IMR-90 (cell line): ENCODE results near the gene R3HDM2. TPM values are rescaled to one million over a fixed set of nuclear protein-coding genes. Genes with fewer than 3 reads are reported as not detected.

Experiments
- ATAC-seq: fragments of 200-7000 bp; cut with Tn5 transposase; 2 replicates; pipeline ENCODE4 v1.9.1; 2020; ENCODE audit warnings: low read depth, mild to moderate bottlenecking, moderate library complexity
- BruUV-seq: library from RNA; stranded (reverse); fragments of 400-500 nt; replicated peaks from 2 replicates; lab custom pipeline; 2021; lab: Mats Ljungman, UMichigan
- CTCF ChIA-PET: fragments of 300-600 bp; formaldehyde crosslinking; extraction: SDS; loops from one replicate; lab custom pipeline; 2021; ENCODE audit warnings: antibody characterized with exemption; lab: Yijun Ruan, JAX
- POLR2A ChIA-PET: fragments of 300-600 bp; sonication (Branson Sonifier 250); formaldehyde crosslinking; loops from one replicate; lab custom pipeline; 2022; ENCODE audit warnings: antibody characterized with exemption; ENCODE audit not compliant: unreplicated experiment; lab: Charles Lee
- DNase-seq: peaks from one replicate; pipeline ENCODE4 v3.0.0; 2013
- H2AFZ ChIP-seq: replicated peaks from 2 replicates; pipeline ENCODE3; 2013; ENCODE audit warnings: low read length, mild to moderate bottlenecking; ENCODE audit not compliant: poor library complexity
- H2AK5ac ChIP-seq: 2 replicates; pipeline ENCODE4 v1.6.1; 2013; ENCODE audit warnings: low read depth, low read length, inconsistent platforms
- H2AK9ac ChIP-seq: replicated peaks from 2 replicates; pipeline ENCODE3; 2013; ENCODE audit warnings: mild to moderate bottlenecking, low read depth, low read length, moderate library complexity; ENCODE audit not compliant: poor library complexity
- H2BK120ac ChIP-seq: 2 replicates; pipeline ENCODE4 v1.6.1; 2013; ENCODE audit warnings: low read depth, low read length, inconsistent platforms
- H2BK15ac ChIP-seq: 3 replicates; pipeline ENCODE4 v1.6.1; 2013; ENCODE audit warnings: low read depth, low read length, inconsistent platforms
- H2BK20ac ChIP-seq: 2 replicates; pipeline ENCODE4 v1.6.1; 2013; ENCODE audit warnings: low read depth, mild to moderate bottlenecking, inconsistent platforms, low read length, moderate library complexity
- H2BK5ac ChIP-seq: 2 replicates; pipeline ENCODE4 v1.6.1; 2013; ENCODE audit warnings: mild to moderate bottlenecking, low read depth, low read length, inconsistent platforms; ENCODE audit not compliant: poor library complexity, severe bottlenecking
- H3K14ac ChIP-seq: replicated peaks from 2 replicates; pipeline ENCODE4 v1.6.1; 2013; ENCODE audit warnings: low read depth, low read length, inconsistent platforms
- H3K18ac ChIP-seq: 2 replicates; pipeline ENCODE4 v1.6.1; 2013; ENCODE audit warnings: low read depth, low read length, control low read depth
- H3K23ac ChIP-seq: 2 replicates; pipeline ENCODE4 v1.6.1; 2013; ENCODE audit warnings: low read depth, low read length, inconsistent platforms
- H3K27ac ChIP-seq: 2 replicates; pipeline ENCODE4 v1.5.1; 2013; ENCODE audit warnings: mild to moderate bottlenecking, control low read depth, low read length; ENCODE audit not compliant: insufficient read depth
- H3K27me3 ChIP-seq: 2 replicates; pipeline ENCODE4 v1.6.1; 2013; ENCODE audit warnings: low read length; ENCODE audit not compliant: control insufficient read depth, insufficient read depth
- H3K36me3 ChIP-seq: 2 replicates; pipeline ENCODE4 v1.6.1; 2013; ENCODE audit warnings: low read length, mixed read lengths; ENCODE audit not compliant: control insufficient read depth, insufficient read depth
- H3K4ac ChIP-seq: 2 replicates; pipeline ENCODE4 v1.6.1; 2013; ENCODE audit warnings: low read depth, low read length, inconsistent platforms
- H3K4me1 ChIP-seq: 2 replicates; pipeline ENCODE4 v1.6.1; 2013; ENCODE audit warnings: low read length, mixed read lengths; ENCODE audit not compliant: control insufficient read depth, insufficient read depth
- H3K4me2 ChIP-seq: 2 replicates; pipeline ENCODE4 v1.6.1; 2013; ENCODE audit warnings: low read depth, mild to moderate bottlenecking, control low read depth, low read length, moderate library complexity
- H3K4me3 ChIP-seq: 2 replicates; pipeline ENCODE4 v1.5.1; 2013; ENCODE audit warnings: low read depth, mild to moderate bottlenecking, control low read depth, low read length, moderate library complexity; ENCODE audit not compliant: insufficient read depth
- H3K56ac ChIP-seq: 2 replicates; pipeline ENCODE4 v1.6.1; 2013; ENCODE audit warnings: low read length, inconsistent platforms; ENCODE audit not compliant: insufficient read depth; ENCODE audit errors: extremely low read depth
- H3K79me1 ChIP-seq, 2 experiments: 2 replicates each; pipeline ENCODE4 v1.6.1; 2013; ENCODE audit warnings: low read length in 2 of 2, inconsistent platforms in 1 of 2, low read depth in 1 of 2
- H3K9ac ChIP-seq: 2 replicates; pipeline ENCODE4 v1.6.1; 2013; ENCODE audit warnings: low read depth, low read length, control low read depth
- H3K9me1 ChIP-seq: 2 replicates; pipeline ENCODE4 v1.6.1; 2013; ENCODE audit warnings: low read length, inconsistent platforms; ENCODE audit not compliant: insufficient read depth
- H3K9me3 ChIP-seq: 2 replicates; pipeline ENCODE4 v1.6.1; 2013; ENCODE audit warnings: low read length; ENCODE audit not compliant: control insufficient read depth, insufficient read depth
- H4K20me1 ChIP-seq: 2 replicates; pipeline ENCODE4 v1.6.1; 2013; ENCODE audit warnings: low read length, inconsistent platforms; ENCODE audit not compliant: insufficient read depth
- H4K5ac ChIP-seq: 2 replicates; pipeline ENCODE4 v1.6.1; 2013; ENCODE audit warnings: mild to moderate bottlenecking, low read depth, low read length, control low read depth
- H4K8ac ChIP-seq, 2 experiments: 2 replicates each; pipeline ENCODE4 v1.6.1; 2013; ENCODE audit warnings: low read depth in 2 of 2, low read length in 2 of 2, control low read depth in 1 of 2, inconsistent platforms in 1 of 2
- H4K91ac ChIP-seq: 2 replicates; pipeline ENCODE4 v1.6.1; 2013; ENCODE audit warnings: low read depth, low read length, inconsistent platforms; ENCODE audit not compliant: insufficient read depth
- BHLHE40 ChIP-seq: fragments of 150-350 bp; IDR thresholded peaks from 2 replicates; pipeline ENCODE4 v1.6.1; 2016; ENCODE audit warnings: mild to moderate bottlenecking, low read depth, low read length
- CTCF ChIP-seq: conservative IDR thresholded peaks from 2 replicates; pipeline ENCODE4 v1.5.1; 2012; ENCODE audit warnings: mild to moderate bottlenecking, low read depth, low read length, improper control_type of control experiment
- FOS ChIP-seq: fragments of 150-350 bp; IDR thresholded peaks from 2 replicates; pipeline ENCODE4 v1.6.1; 2016; ENCODE audit warnings: low read depth, low read length
- MAZ ChIP-seq: IDR thresholded peaks from 2 replicates; pipeline ENCODE4 v1.6.1; 2012; ENCODE audit warnings: low read depth, mild to moderate bottlenecking, low read length, improper control_type of control experiment, moderate library complexity, borderline replicate concordance
- POLR2A ChIP-seq: IDR thresholded peaks from 2 replicates; pipeline ENCODE4 v1.6.1; 2012; ENCODE audit warnings: mild to moderate bottlenecking, low read depth, low read length
- RAD21 ChIP-seq: IDR thresholded peaks from 2 replicates; pipeline ENCODE4 v1.6.1; 2012; ENCODE audit warnings: low read length, improper control_type of control experiment
- RCOR1 ChIP-seq: IDR thresholded peaks from 2 replicates; pipeline ENCODE4 v1.6.1; 2012; ENCODE audit warnings: mild to moderate bottlenecking, low read length, improper control_type of control experiment; ENCODE audit not compliant: insufficient replicate concordance
- RFX5 ChIP-seq: IDR thresholded peaks from 2 replicates; pipeline ENCODE4 v1.8.0; 2012; ENCODE audit warnings: low read depth, mild to moderate bottlenecking, low read length, moderate library complexity
- SMC3 ChIP-seq: fragments of 150-350 bp; IDR thresholded peaks from 2 replicates; pipeline ENCODE4 v1.6.1; 2016; ENCODE audit warnings: low read depth, mild to moderate bottlenecking, antibody characterized with exemption, low read length, moderate library complexity
- WGBS, 2 experiments: methylation state at CpG; one replicate each; pipeline versions ENCODE4 v1.1.5 to v1.1.7; 2013; ENCODE audit warnings: missing lambda C conversion rate in 2 of 2; ENCODE audit not compliant: insufficient read length in 1 of 2; ENCODE audit errors: extremely low coverage in 2 of 2; 5-methylcytosine and 5-hydroxymethylcytosine counted together
- dilution Hi-C: fragments of 300-500 bp; cut with HindIII; formaldehyde crosslinking; loops from one replicate; pipeline ENCODE4 v1.14.3; 2018; ENCODE audit warnings: low sequenced_read_pairs; ENCODE audit not compliant: unreplicated experiment
- in situ Hi-C: fragments of 300-500 bp; cut with MboI; formaldehyde crosslinking; loops from 3 replicates; pipeline ENCODE4 v1.14.3; 2019; ENCODE audit warnings: low sequenced_read_pairs, inconsistent platforms, mixed read lengths
- intact Hi-C: fragments of 100-400 bp; cut with micrococcal nuclease; formaldehyde crosslinking; loops from 2 replicates; pipeline ENCODE4 v1.10.0; 2022
- polyA plus RNA-seq, 3 experiments: library from polyadenylated mRNA; depleted of rRNA; stranded (reverse); fragments of >200 nt; gene quantifications; 2 replicates each; pipeline ENCODE4 v1.2.3, GENCODE V29; 2012; ENCODE audit warnings: low replicate concordance in 1 of 3
- total RNA-seq: library from RNA; depleted of rRNA; stranded (reverse); fragments of >200 nt; gene quantifications from 2 replicates; pipeline ENCODE4 v1.2.3, GENCODE V29; 2012

Gene R3HDM2
- total and polyA plus RNA-seq, 2 of the 4 experiments (the other 2 are of a cell fraction), result 7.5 to 28.4 TPM

DNA sequence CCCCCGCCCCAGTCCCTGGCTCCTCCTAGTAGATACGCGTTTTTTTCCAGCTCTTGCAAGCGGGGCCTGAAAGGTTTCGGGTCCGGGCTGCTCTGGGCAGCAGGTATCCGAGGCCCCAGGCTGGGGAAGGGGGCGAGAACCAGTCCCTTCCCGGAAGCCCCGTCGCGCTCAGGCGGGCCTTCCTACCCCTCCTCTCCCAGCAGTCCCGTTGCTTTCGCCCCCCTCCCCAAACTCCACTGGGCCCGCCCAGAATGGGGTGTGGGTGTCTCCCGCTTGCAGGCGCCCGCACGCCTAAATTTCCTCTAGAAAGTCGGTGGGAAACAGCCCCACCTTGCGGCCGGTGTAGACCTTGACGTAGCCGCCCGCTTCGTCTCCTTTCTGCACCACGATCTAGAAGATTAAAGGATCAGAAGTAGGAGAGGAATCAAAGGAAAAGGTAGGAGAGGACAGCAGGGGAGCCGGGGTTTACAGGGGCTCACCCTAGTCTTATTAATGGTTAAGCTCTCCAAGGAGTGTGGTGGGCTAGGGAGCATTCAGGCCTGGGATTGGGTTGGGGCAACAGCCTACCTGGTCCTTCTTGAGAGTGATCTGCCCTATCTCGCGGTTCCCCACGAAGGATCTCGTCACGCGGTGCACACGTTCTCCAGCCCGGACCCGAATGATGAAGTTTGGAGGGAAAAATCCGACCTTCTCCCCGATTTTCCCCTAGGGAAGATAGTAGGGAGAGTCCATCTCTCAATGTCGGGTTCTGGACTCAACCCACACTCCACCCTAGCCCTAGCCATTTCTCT is 187.1 kb downstream of the R3HDM2 start (continued):
- TF ChIP-seq RCOR1, result no peak
- TF ChIP-seq RFX5, result no peak

DNA sequence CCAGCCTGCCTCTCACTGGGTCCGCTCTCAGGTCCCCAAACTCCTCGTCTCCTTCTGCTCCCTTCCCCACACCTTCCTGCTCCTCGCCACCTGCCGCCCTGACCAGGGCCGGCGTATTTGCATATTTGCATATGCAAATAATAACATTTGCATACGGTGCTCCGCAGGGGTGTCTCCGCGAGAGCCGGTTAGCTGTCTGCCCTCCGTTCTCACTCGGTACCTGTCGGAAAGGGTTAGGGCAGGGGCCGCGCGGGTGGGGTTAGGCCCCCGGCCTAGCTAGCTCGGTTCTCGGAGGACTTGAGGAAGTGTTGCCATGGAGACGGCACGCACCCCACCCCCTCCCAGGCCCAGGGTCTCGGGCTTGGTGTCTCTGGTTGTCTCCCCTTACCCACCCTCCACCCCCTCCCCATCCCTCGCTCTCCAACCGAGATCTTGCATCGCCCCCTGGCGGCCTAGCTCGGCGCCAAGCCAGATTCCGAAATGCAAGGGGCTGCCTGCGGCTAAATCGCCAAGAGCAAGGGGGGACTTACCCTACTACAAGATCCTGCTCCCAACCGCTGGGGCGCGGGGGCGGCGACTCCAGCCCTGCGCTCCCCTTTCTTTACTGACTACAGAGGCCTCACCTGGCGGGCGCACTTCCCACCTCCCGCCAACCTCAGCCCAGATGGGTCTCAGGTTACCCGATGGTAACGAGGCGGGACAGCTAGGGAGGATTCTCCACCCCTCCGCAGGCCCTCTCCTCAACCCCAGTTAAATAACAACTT is 188.0 kb downstream of the R3HDM2 start:
- intact Hi-C loops, result loop anchor here (1.0 to 5.0 kb wide), 2 partner anchors 30 to 131 kb away; partner anchors contain the start of gene STAT6
- H3K4ac ChIP-seq, result no peak overlapping the region
- H4K5ac ChIP-seq, result no peak overlapping the region
- DNase-seq (peak; percentile 35), ATAC-seq (no peak)
- WGBS, 2 experiments, result 5% methylated on average over 24 of the region's 45 CpGs; no CpG with 5 or more reads in 1 of the 2 experiments
- H2BK120ac ChIP-seq, result no peak overlapping the region
- no peaks in the 10 kb centered on the region for H3K9me3 ChIP-seq
- H2AK9ac ChIP-seq, result no peak overlapping the region
- H2AFZ ChIP-seq, result peak overlapping the region; percentile 80
- no peak overlapping the region for H3K23ac ChIP-seq
- H3K56ac ChIP-seq, result no peak overlapping the region
- no peak overlapping the region for H3K9ac ChIP-seq
- no TSS peak for BruUV-seq
- H3K27ac ChIP-seq, result no peak overlapping the region
- H2BK20ac ChIP-seq, result no peak overlapping the region
- H2BK5ac ChIP-seq, result no peak overlapping the region
- H2AK5ac ChIP-seq, result no peak overlapping the region
- dilution Hi-C loops, result no loop called here
- peaks cover 0 to 10% of the 10 kb centered on the region in 2 experiments; a peak in 1 of 4 replicates for H3K79me1 ChIP-seq
- POLR2A ChIA-PET, result no interaction called here
- no peak overlapping the region for H3K14ac ChIP-seq
- no peaks in the 10 kb centered on the region for H3K36me3 ChIP-seq
- TF ChIP-seq CTCF (peak; percentile 61), BHLHE40 (no peak), SMC3 (peak; percentile 30; the same call in 1 of the 2 replicates), FOS (no peak), RAD21 (peak; percentile 30; the same call in 1 of the 2 replicates), MAZ (no peak), POLR2A (no peak)
- no peak overlapping the region for H2BK15ac ChIP-seq
- peaks cover 17% of the 10 kb centered on the region for H3K4me1 ChIP-seq
- H4K8ac ChIP-seq, result no peak overlapping the region
- H3K9me1 ChIP-seq, result 0 out of 2 replicates have a peak, but pooled peaks cover 7% of the 10 kb centered on the region
- peaks cover 6% of the 10 kb centered on the region; the same call in 1 of the 2 replicates for H3K27me3 ChIP-seq
- peaks cover 31% of the 10 kb centered on the region; the same call in 1 of the 2 replicates for H4K20me1 ChIP-seq
- in situ Hi-C loops, result no loop called here
- H3K4me3 ChIP-seq, result no peak overlapping the region
- no peak overlapping the region for H3K18ac ChIP-seq
- CTCF ChIA-PET, result interaction anchor here (0.6 to 5.8 kb wide), 8 partner anchors 11 to 516 kb away, joined by 3 to 47 read pairs (median 4); partner anchors contain the start of gene SHMT2
- H3K4me2 ChIP-seq, result peak overlapping the region; percentile 77
- H4K91ac ChIP-seq, result no peak overlapping the region
